Endothelial cell of hepatic sinusoid (primary cell): Measurements from ENCODE around the gene CSTPP1.
"Not testable (repeated sequence)": the region's sequence is repeated elsewhere in the genome, so short reads cannot be mapped to it uniquely, and the experiment has no call there.

Source experiments
- in situ Hi-C: cut with HindIII; loops from 2 replicates; pipeline ENCODE4 v1.10.0; 2017; ENCODE audit warnings: low sequenced_read_pairs

Gene CSTPP1

GRCh38 chr11:46951864-46952263 is 15.3 kb downstream of the CSTPP1 start:
- in situ Hi-C loops: no loop called here

GRCh38 chr11:46952553-46952952 is 16.0 kb downstream of the CSTPP1 start:
- in situ Hi-C loops: no loop called here

- in situ Hi-C loops: no loop called here
Measured at GRCh38 chr11:46953093-46953492, 16.5 kb downstream of the CSTPP1 start.

GRCh38 chr11:46958777-46959176 is 22.2 kb downstream of the CSTPP1 start:
- in situ Hi-C loops: no loop called here

- in situ Hi-C loops: no loop called here
Measured at GRCh38 chr11:46961041-46961440, 24.5 kb downstream of the CSTPP1 start.

GRCh38 chr11:46961886-46962285 is 25.3 kb downstream of the CSTPP1 start:
- in situ Hi-C loops: not testable (repeated sequence)

GRCh38 chr11:46963844-46964243 is 27.3 kb downstream of the CSTPP1 start:
- in situ Hi-C loops: no loop called here

GRCh38 chr11:46966773-46967172 is 30.2 kb downstream of the CSTPP1 start:
- in situ Hi-C loops: no loop called here

GRCh38 chr11:46967962-46968361 is 31.4 kb downstream of the CSTPP1 start:
- in situ Hi-C loops: no loop called here

GRCh38 chr11:46969379-46969778 is 32.8 kb downstream of the CSTPP1 start:
- in situ Hi-C loops: no loop called here

- in situ Hi-C loops: no loop called here
Measured at GRCh38 chr11:46970913-46971625, 34.5 kb downstream of the CSTPP1 start.

GRCh38 chr11:46972343-46972742 is 35.8 kb downstream of the CSTPP1 start:
- in situ Hi-C loops: no loop called here

GRCh38 chr11:46972821-46973220 is 36.3 kb downstream of the CSTPP1 start:
- in situ Hi-C loops: no loop called here

GRCh38 chr11:46976182-46976854 is 39.8 kb downstream of the CSTPP1 start:
- in situ Hi-C loops: no loop called here

- in situ Hi-C loops: no loop called here
Measured at GRCh38 chr11:46977038-46977813, 40.7 kb downstream of the CSTPP1 start.

GRCh38 chr11:46978005-46978491 is 41.5 kb downstream of the CSTPP1 start:
- in situ Hi-C loops: no loop called here

- in situ Hi-C loops: no loop called here
Measured at GRCh38 chr11:46979358-46979757, 42.8 kb downstream of the CSTPP1 start.

GRCh38 chr11:46981436-46981835 is 44.9 kb downstream of the CSTPP1 start:
- in situ Hi-C loops: no loop called here

GRCh38 chr11:46982797-46983452 is 46.4 kb downstream of the CSTPP1 start:
- in situ Hi-C loops: no loop called here

GRCh38 chr11:46983598-46983997 is 47.0 kb downstream of the CSTPP1 start:
- in situ Hi-C loops: no loop called here

- in situ Hi-C loops: no loop called here
Measured at GRCh38 chr11:46984548-46984947, 48.0 kb downstream of the CSTPP1 start.
